ENCODE data around the gene SPATA13.

DNA sequence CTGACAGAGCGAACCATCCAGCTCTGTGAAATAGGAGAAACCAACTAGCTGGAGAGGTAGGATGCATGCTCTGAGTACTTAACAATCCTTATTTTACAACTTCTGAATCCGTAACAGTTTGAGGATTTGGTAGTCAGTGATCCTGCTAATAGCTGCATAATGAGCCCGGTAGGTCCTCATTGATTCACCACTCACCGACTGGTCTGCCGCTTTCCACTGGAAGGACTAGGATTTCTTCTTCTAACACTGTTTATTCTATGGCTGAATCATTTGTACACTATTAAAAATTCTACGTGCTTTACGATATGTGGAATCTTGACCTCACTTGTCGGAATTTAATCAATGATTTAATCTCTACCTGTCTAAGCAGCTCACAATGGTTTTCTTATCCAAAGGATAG is 33.9 kb downstream of the SPATA13 start:
- TF ChIP-seq ZBTB21 (tag by site-specific recombination; IDR thresholded peaks at IDR 0.05) (no peak), OSR2 (tag by site-specific recombination; IDR thresholded peaks at IDR 0.05) (no peak), ZNF664 (tag by site-specific recombination; IDR thresholded peaks at IDR 0.05) (no peak), ZNF121 (tag by site-specific recombination; IDR thresholded peaks at IDR 0.05) (no peak), KLF10 (tag by site-specific recombination; IDR thresholded peaks at IDR 0.05) (no peak), ZNF19 (tag by site-specific recombination; IDR thresholded peaks at IDR 0.05; ENCODE audit: low read depth) (no peak), ZNF274 (IDR thresholded peaks at IDR 0.05; ENCODE audit: low read length) (no peak), ZNF274 (tag by site-specific recombination; IDR thresholded peaks at IDR 0.05; ENCODE audit: borderline replicate concordance) (no peak), HOXA7 (CRISPR knock-in tag; IDR thresholded peaks at IDR 0.05; ENCODE audit: borderline replicate concordance) (no peak), ZNF292 (tag by site-specific recombination; IDR thresholded peaks at IDR 0.05; ENCODE audit: borderline replicate concordance, low read depth) (no peak)
- TF ChIP-seq, protein P1, sequence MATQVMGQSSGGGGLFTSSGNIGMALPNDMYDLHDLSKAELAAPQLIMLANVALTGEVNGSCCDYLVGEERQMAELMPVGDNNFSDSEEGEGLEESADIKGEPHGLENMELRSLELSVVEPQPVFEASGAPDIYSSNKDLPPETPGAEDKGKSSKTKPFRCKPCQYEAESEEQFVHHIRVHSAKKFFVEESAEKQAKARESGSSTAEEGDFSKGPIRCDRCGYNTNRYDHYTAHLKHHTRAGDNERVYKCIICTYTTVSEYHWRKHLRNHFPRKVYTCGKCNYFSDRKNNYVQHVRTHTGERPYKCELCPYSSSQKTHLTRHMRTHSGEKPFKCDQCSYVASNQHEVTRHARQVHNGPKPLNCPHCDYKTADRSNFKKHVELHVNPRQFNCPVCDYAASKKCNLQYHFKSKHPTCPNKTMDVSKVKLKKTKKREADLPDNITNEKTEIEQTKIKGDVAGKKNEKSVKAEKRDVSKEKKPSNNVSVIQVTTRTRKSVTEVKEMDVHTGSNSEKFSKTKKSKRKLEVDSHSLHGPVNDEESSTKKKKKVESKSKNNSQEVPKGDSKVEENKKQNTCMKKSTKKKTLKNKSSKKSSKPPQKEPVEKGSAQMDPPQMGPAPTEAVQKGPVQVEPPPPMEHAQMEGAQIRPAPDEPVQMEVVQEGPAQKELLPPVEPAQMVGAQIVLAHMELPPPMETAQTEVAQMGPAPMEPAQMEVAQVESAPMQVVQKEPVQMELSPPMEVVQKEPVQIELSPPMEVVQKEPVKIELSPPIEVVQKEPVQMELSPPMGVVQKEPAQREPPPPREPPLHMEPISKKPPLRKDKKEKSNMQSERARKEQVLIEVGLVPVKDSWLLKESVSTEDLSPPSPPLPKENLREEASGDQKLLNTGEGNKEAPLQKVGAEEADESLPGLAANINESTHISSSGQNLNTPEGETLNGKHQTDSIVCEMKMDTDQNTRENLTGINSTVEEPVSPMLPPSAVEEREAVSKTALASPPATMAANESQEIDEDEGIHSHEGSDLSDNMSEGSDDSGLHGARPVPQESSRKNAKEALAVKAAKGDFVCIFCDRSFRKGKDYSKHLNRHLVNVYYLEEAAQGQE (tag by site-specific recombination; IDR thresholded peaks at IDR 0.05), result no peak
- TF ChIP-seq, protein P2, sequence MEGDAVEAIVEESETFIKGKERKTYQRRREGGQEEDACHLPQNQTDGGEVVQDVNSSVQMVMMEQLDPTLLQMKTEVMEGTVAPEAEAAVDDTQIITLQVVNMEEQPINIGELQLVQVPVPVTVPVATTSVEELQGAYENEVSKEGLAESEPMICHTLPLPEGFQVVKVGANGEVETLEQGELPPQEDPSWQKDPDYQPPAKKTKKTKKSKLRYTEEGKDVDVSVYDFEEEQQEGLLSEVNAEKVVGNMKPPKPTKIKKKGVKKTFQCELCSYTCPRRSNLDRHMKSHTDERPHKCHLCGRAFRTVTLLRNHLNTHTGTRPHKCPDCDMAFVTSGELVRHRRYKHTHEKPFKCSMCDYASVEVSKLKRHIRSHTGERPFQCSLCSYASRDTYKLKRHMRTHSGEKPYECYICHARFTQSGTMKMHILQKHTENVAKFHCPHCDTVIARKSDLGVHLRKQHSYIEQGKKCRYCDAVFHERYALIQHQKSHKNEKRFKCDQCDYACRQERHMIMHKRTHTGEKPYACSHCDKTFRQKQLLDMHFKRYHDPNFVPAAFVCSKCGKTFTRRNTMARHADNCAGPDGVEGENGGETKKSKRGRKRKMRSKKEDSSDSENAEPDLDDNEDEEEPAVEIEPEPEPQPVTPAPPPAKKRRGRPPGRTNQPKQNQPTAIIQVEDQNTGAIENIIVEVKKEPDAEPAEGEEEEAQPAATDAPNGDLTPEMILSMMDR (tag by site-specific recombination; IDR thresholded peaks at IDR 0.05), result no peak
- TF ChIP-seq, protein P3, sequence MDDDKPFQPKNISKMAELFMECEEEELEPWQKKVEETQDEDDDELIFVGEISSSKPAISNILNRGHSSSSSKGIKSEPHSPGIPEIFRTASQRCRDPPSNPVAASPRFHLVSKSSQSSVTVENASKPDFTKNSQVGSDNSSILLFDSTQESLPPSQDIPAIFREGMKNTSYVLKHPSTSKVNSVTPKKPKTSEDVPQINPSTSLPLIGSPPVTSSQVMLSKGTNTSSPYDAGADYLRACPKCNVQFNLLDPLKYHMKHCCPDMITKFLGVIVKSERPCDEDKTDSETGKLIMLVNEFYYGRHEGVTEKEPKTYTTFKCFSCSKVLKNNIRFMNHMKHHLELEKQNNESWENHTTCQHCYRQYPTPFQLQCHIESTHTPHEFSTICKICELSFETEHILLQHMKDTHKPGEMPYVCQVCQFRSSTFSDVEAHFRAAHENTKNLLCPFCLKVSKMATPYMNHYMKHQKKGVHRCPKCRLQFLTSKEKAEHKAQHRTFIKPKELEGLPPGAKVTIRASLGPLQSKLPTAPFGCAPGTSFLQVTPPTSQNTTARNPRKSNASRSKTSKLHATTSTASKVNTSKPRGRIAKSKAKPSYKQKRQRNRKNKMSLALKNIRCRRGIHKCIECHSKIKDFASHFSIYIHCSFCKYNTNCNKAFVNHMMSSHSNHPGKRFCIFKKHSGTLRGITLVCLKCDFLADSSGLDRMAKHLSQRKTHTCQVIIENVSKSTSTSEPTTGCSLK (tag by site-specific recombination; IDR thresholded peaks at IDR 0.05), result no peak
- TF ChIP-seq, protein P4, sequence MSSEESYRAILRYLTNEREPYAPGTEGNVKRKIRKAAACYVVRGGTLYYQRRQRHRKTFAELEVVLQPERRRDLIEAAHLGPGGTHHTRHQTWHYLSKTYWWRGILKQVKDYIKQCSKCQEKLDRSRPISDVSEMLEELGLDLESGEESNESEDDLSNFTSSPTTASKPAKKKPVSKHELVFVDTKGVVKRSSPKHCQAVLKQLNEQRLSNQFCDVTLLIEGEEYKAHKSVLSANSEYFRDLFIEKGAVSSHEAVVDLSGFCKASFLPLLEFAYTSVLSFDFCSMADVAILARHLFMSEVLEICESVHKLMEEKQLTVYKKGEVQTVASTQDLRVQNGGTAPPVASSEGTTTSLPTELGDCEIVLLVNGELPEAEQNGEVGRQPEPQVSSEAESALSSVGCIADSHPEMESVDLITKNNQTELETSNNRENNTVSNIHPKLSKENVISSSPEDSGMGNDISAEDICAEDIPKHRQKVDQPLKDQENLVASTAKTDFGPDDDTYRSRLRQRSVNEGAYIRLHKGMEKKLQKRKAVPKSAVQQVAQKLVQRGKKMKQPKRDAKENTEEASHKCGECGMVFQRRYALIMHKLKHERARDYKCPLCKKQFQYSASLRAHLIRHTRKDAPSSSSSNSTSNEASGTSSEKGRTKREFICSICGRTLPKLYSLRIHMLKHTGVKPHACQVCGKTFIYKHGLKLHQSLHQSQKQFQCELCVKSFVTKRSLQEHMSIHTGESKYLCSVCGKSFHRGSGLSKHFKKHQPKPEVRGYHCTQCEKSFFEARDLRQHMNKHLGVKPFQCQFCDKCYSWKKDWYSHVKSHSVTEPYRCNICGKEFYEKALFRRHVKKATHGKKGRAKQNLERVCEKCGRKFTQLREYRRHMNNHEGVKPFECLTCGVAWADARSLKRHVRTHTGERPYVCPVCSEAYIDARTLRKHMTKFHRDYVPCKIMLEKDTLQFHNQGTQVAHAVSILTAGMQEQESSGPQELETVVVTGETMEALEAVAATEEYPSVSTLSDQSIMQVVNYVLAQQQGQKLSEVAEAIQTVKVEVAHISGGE (tag by site-specific recombination; conservative IDR thresholded peaks at IDR 0.05; ENCODE audit: low read depth), result no peak

Data from HEK293 (cell line).